NCI-H460 (cell line): ENCODE results near the gene RPS17. TPM values are rescaled to one million over a fixed set of nuclear protein-coding genes. Genes with fewer than 3 reads are reported as not detected.

Experiments used
- DNase-seq: peaks from one replicate; pipeline ENCODE4 v3.0.0-alpha.2; 2016; ENCODE audit warnings: low read depth; ENCODE audit errors: extremely low read depth
- polyA plus RNA-seq: library from polyadenylated mRNA; depleted of rRNA; stranded (reverse); fragments of >200 nt; gene quantifications from 2 replicates; pipeline ENCODE4 v1.2.3, GENCODE V29; 2014; cell fraction: nucleus; rRNA removed
- total RNA-seq: library from RNA; depleted of rRNA; stranded (reverse); fragments of >200 nt; shearing (Covaris generic); gene quantifications from 2 replicates; pipeline ENCODE4 v1.2.3, GENCODE V29; 2014; rRNA removed

Gene RPS17
- 5,598 and 6,143 TPM in 2 replicates for total RNA-seq
- polyA plus RNA-seq = 4,011 and 4,604 TPM in 2 replicates

DNA sequence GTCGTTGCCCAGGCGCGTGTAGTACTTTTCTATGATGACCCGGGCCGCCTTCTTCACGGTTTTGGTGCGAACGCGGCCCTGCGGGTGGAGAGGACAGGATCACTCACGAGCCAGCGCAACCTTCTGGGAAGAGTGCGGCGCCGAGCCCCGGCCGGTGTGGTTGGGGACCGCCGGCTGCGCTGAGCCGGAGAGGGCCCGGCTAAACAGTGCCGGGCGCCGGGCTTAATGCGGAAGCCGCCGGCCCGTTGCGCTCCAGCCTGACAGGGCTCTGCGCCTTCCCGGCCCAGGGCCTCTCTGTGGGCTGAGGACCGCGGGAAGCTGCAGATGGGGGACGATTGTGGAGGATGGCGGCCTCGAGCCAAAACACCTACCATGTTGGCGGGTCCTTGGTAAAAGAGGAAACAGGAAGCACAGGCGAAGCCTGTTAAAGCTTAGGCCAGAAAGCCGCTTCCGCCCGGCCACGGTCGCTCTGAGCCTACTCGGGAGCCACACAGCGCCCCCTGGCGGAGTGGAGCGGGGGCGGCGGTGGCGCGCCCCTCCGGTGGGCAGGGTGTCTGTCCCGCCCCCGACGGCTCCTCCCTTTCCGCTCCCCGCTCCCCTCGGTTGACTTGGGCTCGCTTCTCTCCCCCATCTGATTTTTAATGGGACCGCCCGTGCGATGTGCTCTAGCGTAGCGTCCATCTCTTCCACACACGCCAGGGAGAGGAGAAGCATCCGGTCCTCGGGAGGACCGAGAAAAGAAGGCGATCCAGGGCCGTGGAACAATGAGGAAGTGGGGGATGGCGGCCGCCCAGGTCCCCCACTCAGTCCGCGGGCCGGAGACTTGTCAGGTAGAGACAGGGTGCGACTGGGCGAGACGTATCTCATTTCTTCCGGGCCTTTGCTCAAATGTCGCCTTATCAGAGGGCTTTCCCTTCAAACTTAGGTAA, at the start of gene RPS17:
Gene RPS17, minus strand, starts transcription at position 403 of the 929 bp plus-strand sequence. Its CDS starts 29 bp downstream, at position 374.
- DNase-seq = peak; percentile 91

- DNase-seq = no peak
Measured at GRCh38 chr15:82587805-82588204, 47.5 kb upstream of the RPS17 start.

- DNase-seq = no peak
Measured at GRCh38 chr15:82585072-82585471, 44.8 kb upstream of the RPS17 start.

DNA sequence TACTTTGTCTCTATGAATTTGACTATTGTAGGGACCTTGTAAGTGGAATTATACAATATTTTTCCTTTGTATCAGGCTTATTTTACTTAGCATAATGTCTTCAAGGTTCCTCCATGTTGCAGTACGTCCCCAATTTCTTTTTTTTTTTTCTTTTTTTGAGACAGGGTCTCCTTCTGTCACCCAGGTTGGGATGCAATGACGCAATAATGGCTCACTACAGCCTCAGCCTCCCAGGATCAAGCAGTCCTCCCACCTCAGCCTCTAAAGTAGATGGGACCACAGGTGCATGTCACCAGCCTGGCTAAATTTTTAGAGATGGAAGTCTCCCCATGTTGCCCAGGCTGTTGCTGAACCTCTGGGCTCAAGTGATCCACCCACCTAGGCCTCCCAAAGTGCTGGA, 40.5 kb upstream of the RPS17 start:
- no peak for DNase-seq

DNA sequence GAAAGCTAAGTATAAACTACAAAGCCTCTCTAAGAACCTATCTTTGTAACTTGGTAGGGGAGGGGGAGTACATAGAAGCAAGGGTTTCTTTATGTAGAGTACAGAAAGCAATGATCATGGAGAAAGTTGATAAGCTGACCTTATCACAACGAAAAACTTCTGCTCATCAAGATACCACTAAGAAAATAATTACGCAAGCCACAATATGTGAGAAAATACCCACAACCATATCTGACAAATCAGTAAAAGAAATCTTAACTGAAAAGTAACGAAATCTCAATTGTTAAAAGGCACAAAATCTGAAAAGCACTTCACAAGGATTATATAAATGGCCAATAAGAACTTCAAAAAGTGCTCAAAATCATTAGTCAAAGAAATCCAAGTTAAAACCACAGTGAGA, 35.1 kb upstream of the RPS17 start:
- no peak for DNase-seq

GRCh38 chr15:82572986-82573385, 32.7 kb upstream of the RPS17 start:
- DNase-seq = no peak

- DNase-seq = no peak
Measured at GRCh38 chr15:82572311-82572710, 32.1 kb upstream of the RPS17 start.

DNA sequence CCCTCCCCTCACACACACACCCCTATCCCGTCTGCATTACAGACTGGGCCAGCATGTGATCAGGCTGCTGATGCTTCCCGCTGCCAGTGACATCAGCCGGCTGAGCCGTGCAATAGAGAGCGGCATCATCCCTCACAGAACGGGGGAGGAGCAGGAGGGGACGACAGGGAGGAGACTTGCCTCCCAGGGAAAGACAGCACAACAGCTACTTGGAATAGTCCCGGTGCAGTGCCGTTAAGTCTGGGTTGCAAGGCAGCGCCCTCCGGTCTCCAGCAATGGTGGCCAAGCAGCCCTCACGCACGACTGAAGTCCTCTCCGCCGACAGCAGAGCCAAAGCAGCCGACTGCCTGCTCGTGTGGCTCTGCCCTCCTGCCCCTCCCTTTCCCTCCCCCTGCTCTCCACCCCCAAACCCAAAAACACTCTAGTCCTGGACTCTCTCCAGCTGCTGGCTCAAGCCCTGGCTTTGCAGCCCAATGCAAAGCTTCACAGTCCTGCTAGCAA, 31.5 kb upstream of the RPS17 start:
- DNase-seq = no peak

DNA sequence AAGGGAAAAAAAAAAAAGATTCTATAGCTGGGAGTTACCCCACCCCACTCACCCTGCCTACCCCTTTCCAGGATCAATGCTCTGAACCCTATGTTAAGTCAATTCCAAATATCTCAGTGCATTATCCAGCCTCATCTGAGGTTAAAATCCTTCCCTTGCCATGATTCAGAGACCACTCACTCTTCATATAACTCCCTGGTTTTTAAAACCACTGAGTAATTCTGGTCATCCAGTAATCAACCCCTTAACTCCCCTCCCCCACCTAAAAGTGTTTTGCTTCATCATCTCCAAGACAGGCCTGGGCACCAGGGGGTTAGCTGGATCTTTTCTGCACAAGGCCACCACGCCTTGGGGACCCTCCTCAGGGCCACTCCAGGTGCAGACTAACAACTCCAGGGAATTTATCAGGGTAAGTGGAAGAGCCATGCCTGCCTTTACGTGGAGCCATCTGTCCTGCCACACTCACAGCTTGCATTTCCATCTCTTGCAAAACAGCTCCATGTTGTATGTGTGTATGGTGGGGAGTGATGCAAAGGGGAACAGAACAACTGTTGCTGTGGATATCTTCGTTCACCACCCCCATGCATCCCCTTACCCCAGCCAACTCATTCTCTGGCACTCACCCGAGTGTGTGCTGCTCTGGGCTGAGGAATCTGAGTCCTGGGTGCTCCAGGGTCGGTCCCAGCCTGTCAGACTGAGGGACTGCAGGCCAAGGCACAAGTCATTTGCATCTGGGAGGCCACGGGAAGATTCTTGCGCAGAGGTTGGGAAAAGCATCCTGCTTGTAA, 30.7 kb upstream of the RPS17 start:
- no peak for DNase-seq

DNA sequence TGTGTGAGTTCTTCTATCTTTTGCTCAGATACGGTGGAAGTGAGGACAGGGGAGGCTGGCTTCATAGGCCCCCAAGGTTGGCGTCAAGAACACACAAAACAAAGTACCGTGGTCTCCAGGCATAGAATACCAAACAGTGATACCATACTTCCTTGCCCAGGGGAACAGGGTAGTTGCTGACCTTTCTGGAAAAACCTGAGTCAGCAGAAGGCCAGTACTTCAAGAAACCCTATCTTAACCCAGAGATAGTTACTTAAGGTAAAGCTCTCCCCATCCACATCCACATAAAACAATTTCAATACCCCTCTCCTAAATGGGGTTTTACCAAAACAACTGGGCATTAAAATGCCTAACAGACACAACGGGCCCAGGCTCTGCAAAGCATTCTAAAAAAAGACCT, 29.6 kb upstream of the RPS17 start:
- DNase-seq = no peak

DNA sequence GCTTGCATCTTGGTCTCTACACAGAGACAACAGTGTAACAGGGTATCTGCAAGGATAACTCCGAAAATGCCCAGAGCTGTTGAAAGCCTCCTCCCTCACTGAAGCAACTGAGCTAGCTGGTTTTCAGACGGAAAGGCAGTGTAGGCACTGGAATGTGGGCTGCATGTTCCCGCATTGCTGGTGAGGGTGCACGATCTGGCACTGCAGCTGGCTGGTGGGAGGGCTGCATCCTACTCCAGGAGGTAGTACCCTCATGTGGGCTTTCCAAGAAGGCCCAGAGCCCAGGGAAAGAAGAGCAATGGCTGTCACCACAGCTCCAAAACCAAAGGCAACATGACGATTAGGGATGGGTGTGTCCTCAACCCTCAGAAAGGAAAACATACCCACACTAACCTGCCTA, 28.7 kb upstream of the RPS17 start:
- no peak for DNase-seq

DNA sequence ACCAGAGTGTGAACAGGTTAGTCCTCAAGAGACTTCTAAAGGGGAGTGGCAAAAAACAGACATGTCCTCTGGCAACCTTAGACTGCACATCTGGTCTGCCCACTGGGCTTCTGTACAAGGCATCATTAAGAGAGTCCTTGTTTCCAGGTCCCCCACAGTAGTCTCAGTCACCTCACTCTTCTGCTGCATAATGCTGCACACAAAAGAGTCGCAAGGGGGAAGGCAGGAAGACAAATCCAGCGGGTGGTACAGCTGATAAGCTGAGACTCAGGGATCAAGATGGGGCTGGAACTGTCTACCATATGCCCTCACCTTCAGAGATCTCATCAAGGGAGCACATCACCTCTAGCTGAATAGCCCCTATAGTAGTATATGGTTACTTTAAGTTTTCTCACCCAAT, 27.4 kb upstream of the RPS17 start:
- no peak for DNase-seq

- no peak for DNase-seq
Measured at GRCh38 chr15:82566690-82567089, 26.4 kb upstream of the RPS17 start.

- no peak for DNase-seq
Measured at GRCh38 chr15:82558502-82558901, 18.2 kb upstream of the RPS17 start.

- no peak for DNase-seq
Measured at GRCh38 chr15:82556315-82557035, 16.2 kb upstream of the RPS17 start.

GRCh38 chr15:82554849-82555248, 14.6 kb upstream of the RPS17 start:
- DNase-seq = no peak

GRCh38 chr15:82554351-82554750, 14.1 kb upstream of the RPS17 start:
- DNase-seq = no peak

GRCh38 chr15:82553846-82554245, 13.6 kb upstream of the RPS17 start:
- no peak for DNase-seq

DNA sequence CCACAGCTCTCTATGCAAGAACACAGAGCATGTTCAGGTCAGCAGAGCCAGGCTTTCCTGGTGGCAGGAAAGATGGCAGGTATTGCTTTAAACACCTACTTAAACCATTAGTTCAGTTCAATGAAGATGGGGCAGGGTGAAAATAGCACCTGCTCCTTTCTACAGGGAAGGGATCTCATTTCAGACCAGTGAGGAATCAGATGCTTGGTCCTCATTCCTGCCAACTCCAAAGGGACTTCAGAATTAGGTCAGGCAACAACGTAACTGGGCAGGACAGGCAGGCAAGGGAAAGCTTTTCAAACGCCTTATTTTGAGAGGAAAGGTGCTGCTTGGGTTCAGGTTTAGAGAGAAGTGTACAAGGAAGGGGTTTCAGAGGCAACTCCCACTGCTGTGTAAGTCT, 12.6 kb upstream of the RPS17 start:
- no peak for DNase-seq

GRCh38 chr15:82551646-82552247, 11.5 kb upstream of the RPS17 start:
- no peak for DNase-seq
